ENCODE results near the gene COPB2.
"Not testable (repeated sequence)": the region's sequence is repeated elsewhere in the genome, so short reads cannot be mapped to it uniquely, and the experiment has no call there.

The COPB2 gene

GRCh38 chr3:139389552-139390368 is at the start of gene COPB2:
Gene COPB2 (minus strand): TSS chr3:139389647. CDS start chr3:139389550, 97 bp downstream.
- DNase-seq = peak; percentile 96

GRCh38 chr3:139434764-139435307 is 45.4 kb upstream of the COPB2 start:
- no peak for DNase-seq

- DNase-seq = no peak
Observed at GRCh38 chr3:139434228-139434627, 44.8 kb upstream of the COPB2 start.

- no peak for DNase-seq
Observed at GRCh38 chr3:139433089-139433488, 43.6 kb upstream of the COPB2 start.

- DNase-seq = no peak
Observed at GRCh38 chr3:139430493-139430892, 41.0 kb upstream of the COPB2 start.

- peak; percentile 4 for DNase-seq
Observed at GRCh38 chr3:139427283-139428060, 38.0 kb upstream of the COPB2 start.

GRCh38 chr3:139425745-139426400 is 36.4 kb upstream of the COPB2 start:
- DNase-seq = no peak

DNA sequence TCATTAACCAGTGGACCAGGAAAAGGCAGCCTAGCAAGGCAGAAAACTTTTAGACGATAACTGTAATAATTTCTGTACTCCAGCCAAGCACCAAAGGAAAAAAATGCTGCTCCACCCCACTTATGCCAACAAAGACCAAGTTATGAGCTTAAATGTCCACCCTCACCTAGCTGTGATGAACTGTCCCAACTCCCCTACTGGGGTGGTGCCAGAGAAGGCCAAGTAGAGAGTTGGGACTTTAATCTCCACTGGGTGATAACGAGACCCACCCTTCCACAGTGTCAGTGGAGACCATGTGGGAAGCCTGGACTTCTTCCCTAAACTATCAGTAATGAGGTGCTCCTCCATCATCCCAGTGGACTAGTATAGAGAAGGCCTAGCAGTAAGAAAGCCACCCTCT is 33.8 kb upstream of the COPB2 start:
- no peak for DNase-seq

- no peak for DNase-seq
Observed at GRCh38 chr3:139421460-139421859, 32.0 kb upstream of the COPB2 start.

- no peak for DNase-seq
Observed at GRCh38 chr3:139421040-139421439, 31.6 kb upstream of the COPB2 start.

DNA sequence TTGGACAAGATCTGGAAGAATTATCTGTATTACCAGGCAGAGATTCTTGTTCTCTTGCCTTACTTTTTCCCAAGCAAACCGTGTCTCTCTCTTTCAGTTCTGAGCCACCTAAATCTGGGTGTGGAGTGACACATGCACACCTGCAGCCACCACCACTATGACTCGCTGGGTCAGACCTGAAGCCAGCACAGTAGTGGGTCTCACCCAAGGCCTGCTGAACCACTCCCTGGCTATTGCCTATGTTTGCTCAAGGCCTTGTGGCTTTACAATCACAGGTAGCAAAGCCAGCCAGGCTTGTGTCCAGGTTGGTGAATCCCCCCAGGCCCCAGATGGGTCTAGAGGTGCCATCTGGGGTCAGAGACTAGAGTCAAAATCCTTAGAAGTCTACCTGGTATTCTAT is 28.7 kb upstream of the COPB2 start:
- DNase-seq = no peak

DNA sequence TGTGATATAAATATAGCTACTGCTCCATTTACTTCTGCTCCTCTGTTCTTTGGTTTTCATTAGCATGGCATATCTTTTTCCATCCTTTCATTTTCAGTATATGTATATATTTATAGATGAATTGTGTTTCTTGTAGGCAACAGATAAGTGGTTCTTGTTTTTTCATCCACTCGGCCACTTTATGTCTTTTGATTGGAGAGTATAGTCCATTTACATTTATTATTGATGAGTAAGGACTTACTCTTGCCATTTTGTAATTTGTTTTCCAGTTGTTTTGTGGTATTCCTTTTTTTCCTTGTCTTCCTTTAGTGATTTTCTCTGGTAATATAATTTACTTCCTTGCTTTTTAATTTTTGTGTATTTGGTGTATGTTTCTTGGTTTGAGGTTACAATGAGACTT is 26.8 kb upstream of the COPB2 start:
- no peak for DNase-seq

DNA sequence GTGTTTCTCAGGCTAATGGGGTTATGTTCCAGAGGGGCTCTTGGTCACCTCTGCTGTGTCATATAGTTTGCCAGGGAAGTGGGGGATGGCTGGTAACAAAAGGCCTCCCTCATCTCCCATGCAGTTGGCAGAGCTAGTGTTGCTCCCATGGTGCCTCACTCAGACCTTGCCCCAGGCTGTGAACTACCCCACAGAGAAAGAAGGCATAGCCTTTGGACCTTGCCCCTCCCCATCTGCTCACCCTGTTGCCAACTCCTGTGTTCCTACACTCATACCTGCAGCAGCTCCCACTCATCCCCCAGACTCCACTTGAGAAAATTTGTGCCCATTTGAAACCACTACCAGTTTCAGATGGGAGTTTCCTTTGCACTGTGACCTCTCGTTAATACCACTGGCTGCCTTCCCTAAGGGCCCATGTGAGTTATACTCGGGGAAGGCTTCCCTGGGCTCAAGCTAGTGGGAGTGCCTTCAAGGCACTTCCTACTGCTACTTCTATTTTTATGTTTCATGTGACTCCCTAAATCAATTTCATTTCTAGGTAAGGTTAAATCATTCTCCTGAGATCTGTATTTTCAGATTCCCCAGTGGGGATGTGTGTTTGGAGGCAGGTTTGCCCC is 25.3 kb upstream of the COPB2 start:
- DNase-seq = no peak

- not testable (repeated sequence) for DNase-seq
Observed at GRCh38 chr3:139412891-139413290, 23.4 kb upstream of the COPB2 start.

DNA sequence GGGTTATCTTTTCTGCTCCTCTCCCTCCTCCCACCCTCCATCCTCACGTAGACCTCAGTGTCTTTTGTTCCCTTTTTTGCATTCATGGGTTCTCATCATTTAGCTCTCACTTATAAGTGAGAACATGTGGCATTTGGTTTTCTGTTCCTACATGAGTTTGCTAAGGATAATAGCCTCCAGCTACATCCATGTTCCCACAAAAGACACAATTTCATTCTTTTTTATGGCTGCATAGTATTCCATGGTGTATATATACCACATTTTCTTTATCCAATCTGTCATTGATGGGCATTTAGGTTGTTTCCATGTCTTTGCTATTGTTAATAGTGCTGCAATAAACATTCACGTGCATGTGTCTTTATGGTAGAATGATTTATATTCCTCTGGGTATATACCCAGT is 11.7 kb upstream of the COPB2 start:
- DNase-seq = not testable (repeated sequence)

GRCh38 chr3:139396707-139397106 is 7.3 kb upstream of the COPB2 start:
- no peak for DNase-seq

GRCh38 chr3:139394116-139394515 is 4.7 kb upstream of the COPB2 start:
- DNase-seq = no peak

- no peak for DNase-seq
Observed at GRCh38 chr3:139388821-139389551, 461 bp downstream of the COPB2 start.

- no peak for DNase-seq
Observed at GRCh38 chr3:139388077-139388476, 1.4 kb downstream of the COPB2 start.

DNA sequence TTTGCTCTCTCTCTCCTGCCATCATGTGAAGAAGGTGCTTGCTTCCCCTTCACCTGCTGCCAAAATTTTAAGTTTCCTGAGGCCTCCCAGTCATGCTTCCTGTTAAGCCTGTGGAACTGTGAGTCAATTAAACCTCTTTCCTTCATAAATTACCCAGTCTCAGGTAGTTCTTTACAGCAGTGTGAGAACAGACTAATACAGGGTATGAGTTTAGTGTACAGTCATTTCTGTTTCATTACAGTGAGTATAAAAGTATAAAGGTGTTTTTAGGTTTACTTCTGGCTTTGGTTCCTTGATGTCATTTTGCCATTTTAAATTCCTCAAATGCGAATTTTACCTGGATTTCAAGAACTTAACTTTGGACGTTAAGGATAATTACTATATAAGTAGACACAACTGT is 7.2 kb downstream of the COPB2 start:
- not testable (repeated sequence) for DNase-seq

- no peak for DNase-seq
Observed at GRCh38 chr3:139380575-139380974, 8.9 kb downstream of the COPB2 start.

DNA sequence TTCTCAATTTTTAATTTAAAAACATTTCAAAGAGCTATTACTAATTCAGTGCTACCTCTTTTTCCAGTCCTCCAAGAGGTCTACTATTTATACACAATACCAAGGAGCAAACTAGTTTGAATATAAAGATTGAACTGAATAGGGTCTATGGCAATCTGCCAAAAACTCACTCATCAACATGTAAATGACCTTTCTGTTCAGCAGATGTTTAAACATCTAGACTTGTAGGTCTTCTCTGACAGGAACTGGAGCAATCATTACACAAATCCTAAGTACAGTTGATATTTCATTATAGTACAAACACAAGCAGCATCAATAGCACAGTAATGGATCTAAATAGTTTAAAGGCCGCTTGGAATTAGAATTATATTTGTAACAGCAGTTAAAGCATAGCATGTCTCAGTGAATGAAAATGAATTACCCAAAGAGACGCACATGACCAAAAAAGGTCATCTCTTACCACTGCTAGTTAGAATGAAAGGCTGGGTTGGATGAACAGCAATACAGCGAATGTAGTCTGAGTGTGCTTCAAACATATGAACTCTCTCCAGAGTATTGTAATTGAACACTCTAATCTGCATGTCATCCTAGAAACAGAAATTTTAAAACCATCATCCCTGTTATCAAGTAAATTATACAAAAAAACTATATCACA is 10.7 kb downstream of the COPB2 start:
- no peak for DNase-seq
